IPS-11a (cell line): ENCODE measurements around the gene CCDC85A.
A peak's percentile ranks its signal among the peaks of the same experiment; 100 is the strongest.
"Not testable (repeated sequence)": the region's sequence is repeated elsewhere in the genome, so short reads cannot be mapped to it uniquely, and the experiment has no call there.

Source experiments
- H3K4me3 ChIP-seq: one replicate; pipeline ENCODE4 v1.5.1; 2013; ENCODE audit warnings: low read depth, low read length, control low read depth

Gene CCDC85A

DNA sequence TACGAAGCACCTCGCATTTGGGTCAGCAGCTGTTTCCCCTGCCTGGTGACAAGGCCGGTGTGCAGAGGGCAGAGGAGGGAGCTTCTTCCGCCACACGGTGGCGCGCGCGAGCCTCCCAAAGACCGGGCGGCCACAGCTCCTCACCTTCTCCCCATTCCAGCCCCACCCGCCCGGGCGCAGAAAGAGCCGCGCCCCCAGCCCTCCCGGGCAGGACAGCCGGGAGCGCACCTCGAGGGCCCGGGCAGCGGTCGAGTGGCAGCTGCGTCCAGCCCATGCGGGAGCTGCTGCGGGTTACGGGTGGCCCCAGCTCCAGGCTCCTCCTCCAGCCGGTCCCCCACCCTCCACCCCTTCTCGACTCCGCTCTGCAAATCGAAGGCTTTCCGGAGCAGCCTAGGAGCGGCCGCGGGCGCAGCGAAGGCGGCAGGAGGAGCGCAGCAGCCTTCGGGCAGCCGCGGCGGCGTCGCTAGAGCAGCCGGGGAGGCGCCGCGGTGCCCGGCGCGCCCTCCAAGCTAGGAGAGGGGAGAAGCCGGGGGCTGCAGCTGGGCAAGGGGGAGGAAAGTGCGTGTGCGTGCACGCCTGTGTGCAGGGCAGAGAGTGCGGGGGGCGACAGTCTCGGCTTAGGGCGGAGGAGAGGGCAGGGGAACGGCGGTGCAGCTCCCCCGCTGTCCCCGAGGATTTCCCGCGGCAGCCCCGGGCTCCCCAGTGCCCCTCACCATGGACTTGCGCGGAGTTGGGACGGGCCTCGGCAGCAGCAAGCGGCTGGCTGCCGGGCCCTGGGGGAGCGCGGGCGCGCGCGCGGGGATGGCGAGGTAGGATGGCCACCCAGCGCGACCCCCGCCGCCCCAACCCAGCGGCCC is at the start of gene CCDC85A:
Gene CCDC85A (plus strand): TSS at position 348 of the 857 bp plus-strand sequence. CDS start 635 bp downstream, outside the sequence.
- peak within 1 kb of the TSS; percentile 45 for H3K4me3 ChIP-seq

DNA sequence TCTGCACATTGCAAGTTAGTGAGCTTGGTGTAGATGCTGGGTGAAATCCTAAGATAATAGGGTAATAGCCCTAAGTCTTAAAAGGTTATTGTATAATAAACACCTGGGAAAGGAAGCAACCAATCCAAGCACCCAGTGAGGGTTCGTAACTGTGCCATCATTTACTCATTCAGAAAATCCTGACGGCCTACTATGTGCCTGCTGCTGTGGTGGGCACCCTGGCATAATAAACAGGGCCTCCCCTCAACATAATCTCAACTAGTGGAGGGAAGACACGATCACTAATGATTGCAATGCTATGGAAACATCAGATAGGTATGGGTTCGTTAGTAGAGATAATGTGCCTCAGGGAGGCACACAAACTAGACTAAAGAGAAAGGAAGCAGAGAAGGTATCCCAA is 48.9 kb upstream of the CCDC85A start:
- no peak overlapping the region for H3K4me3 ChIP-seq

DNA sequence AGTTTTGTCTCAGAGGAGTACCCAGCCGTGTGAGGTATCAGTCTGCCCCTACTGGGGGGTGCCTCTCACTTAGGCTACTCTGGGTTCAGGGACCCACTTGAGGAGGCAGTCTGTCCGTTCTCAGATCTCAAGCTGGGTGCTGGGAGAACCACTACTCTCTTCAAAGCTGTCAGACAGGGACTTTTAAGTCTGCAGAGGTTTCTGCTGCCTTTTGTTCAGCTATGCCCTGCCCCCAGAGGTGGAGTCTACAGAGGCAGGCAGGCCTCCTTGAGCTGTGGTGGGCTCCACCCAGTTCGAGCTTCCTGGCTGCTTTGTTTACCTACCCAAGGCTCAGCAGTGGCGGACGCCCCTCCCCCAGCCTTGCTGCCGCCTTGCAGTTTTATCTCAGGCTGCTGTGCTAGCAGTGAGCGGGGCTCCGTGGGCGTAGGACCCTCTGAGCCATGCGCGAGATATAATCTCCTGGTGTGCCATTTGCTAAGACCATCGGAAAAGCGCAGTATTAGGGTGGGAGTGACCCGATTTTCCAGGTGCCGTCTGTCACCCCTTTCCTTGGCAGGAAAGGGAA is 41.2 kb upstream of the CCDC85A start:
- not testable (repeated sequence) for H3K4me3 ChIP-seq

DNA sequence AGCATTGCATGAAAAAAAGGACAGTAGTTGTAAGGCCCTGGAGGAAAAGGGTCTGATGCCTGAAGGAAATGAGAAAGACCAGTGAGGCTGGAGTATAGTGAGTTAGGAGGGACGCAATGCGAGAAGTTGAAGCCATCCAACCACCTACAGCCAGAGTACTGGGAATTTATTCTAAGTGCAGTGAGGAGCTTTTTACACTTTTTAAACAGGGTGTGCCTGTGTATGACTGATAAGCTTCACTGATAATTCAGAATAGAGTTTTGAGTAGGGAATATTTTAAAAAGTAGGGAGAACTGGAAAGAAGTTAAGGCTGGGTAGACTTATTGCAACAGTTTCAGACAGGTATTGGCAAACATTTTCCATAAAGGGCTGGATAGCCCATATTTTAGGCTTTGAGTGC is 35.9 kb upstream of the CCDC85A start:
- H3K4me3 ChIP-seq = no peak overlapping the region

DNA sequence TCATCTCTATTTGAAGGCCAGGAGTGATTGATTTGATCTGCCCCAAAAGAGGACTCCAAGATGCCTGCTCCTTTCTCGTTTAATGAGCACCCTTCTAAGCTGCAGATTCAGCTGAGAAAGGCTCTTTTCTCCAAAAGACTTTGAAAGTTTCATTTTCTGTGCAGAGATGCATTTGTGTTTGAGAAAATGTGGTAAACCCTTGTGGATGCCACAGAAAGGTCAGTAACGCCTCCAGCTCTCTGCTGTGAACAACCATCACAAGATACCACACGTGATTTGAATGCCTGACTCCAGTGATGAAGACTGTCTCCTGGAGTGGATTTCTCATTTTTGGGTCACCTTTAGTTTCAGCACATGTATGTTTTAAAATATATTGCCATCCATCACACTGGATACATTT is 35.0 kb upstream of the CCDC85A start:
- H3K4me3 ChIP-seq = no peak overlapping the region

DNA sequence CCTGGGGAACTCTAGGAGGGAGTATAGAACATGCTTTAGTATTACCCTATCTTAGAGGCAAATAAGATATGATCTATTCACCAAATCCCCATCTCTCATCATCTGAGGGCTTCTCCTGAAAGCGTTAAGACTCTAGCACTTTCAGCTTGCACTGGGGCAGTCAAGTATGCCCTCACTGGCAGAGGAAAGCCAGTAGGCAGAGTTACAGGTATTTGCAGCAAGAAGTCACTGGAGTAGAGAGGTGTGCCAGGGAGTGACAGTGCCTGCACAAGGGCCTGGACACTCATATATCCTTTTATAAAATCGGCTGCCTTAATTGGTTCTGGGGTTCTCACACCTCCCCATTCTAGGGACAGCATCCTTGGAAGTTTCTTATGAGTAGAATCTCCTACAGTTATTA is 31.9 kb upstream of the CCDC85A start:
- H3K4me3 ChIP-seq = no peak overlapping the region

DNA sequence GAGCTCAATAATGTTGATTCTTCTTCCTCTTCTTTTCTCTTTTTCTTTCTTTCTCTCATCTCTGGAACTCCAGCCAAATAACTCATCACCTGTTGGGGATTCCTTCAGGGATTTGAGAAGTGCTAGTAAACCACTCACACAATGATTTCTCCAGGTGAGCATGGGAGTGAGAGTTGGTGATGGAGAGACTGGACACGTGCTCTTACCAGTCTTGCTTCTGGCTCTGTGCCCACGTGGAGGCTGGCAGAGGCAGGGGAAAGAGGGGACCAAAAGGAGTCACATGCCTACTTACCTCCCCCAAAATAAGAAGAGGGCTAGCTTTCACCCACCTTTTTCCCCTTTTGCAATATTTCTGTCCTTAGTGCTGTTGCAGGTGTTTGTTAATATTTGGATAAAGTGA is 28.6 kb upstream of the CCDC85A start:
- H3K4me3 ChIP-seq = no peak overlapping the region

DNA sequence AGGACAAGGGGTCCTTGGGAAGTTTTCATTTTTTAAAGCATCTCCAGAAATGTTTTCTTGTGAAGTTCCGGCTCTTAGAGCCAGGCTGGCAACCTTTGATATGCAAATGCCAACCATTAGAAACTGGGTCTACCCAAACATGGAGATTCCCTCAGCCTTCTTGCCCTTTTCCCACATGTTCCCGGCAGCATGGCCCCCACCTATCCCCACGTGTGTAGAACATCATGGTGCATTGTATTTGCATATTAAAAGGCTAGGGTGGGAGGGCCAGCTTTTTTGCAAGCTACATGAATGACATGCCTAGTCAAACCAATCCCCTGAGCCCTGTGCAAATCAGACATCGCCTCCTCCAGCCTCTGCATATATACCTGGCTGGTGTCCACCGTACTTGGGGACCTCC is 23.9 kb upstream of the CCDC85A start:
- not testable (repeated sequence) for H3K4me3 ChIP-seq

DNA sequence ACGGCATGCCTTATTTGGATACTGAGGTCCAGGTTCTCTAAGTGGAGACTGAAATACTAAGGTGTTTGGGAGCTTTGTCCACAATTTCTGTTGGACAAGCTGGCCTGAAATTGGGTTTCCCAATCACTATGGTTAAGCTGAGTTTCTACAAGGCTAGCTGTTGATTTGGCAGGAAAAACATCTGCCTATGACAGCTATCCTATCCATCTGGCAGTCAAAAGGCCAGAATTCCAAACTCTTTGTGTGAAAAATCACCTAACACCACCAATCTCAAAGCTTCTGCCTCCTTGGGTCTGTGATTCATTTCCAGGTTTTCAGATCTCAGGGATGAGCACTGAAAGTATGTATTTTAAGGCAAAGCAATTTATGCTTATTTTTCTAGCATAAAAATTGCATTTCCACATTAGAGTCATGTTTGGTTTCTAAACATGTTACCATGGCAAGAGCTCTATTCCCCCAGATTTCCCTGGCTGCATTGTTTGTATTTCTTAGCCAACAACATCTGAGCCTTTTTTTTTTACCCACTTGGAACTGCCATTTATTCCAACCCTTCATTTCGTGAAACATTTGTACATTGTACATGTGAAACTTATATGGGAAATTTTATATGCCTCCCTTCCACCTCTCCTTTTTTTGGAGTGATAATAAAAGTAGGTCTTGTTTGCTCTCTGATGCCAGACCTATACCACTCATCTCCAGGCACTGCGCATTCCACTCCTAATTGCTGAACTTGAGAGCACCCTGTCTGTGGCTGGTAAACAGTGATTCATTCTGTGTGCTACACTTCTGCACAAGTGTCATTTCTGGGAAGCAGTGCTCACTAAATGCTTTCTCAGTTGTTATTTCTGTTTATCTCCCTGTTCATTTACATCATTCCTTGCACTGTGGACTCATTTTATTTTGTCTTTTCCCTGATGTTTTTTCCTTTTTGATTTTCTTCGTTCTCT is 15.9 kb upstream of the CCDC85A start:
- H3K4me3 ChIP-seq = no peak overlapping the region

DNA sequence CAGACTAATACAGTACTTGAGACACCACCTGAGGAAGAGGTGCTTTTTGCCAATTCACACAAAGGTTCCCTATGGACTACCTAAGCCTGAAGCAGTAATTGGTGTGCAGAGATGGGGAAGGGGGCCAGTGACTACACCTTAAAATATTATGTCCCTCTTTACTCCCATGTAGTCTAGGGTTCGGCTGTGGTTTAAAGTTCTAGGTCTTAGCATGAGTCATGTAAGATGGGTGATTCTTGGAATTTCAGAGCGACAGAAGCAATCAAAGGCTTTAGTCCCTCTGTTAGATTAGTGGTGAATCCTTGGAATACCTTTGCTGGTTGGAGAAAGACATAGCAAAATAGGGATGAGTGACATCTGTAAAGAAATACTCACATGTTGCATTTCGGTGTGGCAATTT is 14.3 kb upstream of the CCDC85A start:
- no peak overlapping the region for H3K4me3 ChIP-seq

DNA sequence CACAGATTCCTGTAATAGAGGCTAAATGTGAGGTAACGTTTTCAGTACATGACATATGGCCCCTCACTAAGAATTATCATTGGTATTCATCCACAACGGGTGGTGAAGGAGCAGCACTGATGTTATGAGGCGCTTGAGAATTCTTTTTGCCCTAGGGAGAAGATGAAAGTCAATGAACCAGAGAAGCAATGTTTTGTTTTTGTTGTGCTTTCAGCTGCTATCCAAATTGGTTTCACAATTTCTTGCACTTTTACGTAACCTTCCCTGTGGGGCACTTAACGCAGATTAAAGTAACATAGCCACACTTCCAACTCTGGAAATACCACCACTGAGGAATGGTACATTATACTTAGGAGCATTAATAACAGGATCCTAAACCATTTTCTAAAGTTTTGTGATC is 13.3 kb upstream of the CCDC85A start:
- no peak overlapping the region for H3K4me3 ChIP-seq

DNA sequence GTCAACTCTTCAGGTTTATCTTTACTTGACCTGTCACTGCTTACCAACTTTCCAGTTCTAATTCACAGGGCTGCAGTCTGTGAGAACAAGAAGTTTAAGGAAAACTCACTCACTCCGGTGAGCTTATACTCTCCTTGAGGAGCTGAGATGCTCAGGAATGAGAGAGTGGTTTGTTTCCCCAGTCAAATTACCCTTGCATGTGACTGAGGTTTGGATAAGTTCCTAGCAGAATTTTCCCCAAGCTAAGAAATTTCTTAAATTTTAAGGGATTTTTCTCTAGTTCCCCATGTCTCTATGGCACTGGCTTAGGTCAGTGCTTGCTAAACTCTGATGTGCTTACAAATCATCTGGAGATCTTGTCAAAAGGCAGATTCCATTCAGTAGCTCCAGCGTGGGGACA is 12.8 kb upstream of the CCDC85A start:
- H3K4me3 ChIP-seq = no peak overlapping the region

DNA sequence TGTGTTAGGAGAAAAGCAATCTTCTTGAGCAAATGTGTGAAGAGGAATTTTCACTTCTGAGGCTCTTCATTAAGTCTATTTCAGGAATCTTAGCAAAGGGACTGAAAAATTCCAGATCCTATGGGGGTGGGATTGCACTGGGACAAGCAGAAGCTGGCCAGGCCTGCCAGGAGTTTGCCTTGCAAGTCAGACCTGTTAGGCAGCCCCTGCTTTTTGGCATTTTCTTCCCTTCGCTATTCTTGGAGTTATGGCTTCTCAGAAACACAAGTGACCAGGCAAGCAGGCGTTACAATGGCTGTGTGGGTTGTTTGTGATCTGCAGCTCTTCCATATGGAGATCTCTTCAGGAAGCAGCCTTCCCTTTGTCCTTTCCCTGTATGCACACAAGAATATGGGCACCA is 8.0 kb upstream of the CCDC85A start:
- no peak overlapping the region for H3K4me3 ChIP-seq

DNA sequence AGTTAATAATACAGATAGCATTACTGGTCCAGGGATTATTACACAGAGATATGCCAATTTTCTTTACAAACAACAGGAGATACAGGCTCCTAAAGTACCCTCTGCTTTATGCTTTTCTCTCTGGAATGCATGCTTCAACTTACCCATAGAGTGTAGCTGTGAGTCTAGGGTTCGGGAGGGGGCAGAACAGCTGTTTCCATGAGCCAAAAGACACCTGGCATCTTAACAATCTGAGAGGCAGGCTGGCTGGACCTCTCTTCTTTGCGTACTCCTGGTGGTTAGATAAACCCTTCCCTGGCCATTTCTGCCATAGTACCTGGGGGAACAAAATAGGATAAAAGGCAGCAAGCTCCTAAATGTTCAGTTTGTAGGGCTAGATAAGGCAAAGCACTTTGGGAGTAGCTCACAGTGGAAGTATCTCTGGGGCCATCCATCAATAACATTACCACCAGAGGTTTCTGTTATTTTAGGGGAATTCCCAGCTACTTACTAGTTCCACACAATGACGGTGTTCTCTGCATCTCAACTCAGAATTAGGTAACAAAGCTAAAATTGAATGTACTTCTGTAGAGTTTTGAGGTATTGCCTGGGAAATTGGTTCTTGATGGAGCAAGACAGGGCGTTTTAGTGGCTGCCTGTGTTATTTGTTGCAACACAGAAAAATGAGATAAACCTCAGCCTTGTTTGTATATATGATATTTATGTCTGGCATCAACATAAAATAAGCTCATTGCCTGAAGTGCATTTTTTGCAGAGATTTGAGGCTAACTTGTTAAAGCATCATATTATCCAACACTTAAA is 6.2 kb upstream of the CCDC85A start:
- no peak overlapping the region for H3K4me3 ChIP-seq

DNA sequence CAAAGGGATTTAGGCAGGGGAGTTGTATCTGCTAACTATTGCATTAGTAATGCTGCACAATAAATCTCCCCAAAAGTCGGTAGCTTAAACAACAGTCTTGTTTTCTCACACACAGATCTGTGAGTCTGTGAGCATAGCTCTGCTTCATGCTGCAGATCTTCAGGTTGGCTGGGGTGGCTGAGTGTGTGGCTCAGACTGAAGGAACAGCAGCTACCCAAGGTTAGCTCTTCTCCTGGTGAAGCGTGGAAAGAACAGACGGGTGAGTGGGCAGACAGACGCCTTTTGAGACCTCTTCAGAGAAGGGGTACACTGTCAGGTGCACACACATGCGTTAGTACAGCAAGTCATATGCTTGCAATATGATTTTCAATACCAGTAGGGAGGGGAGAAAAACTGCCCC is 3.9 kb upstream of the CCDC85A start:
- no peak overlapping the region for H3K4me3 ChIP-seq

DNA sequence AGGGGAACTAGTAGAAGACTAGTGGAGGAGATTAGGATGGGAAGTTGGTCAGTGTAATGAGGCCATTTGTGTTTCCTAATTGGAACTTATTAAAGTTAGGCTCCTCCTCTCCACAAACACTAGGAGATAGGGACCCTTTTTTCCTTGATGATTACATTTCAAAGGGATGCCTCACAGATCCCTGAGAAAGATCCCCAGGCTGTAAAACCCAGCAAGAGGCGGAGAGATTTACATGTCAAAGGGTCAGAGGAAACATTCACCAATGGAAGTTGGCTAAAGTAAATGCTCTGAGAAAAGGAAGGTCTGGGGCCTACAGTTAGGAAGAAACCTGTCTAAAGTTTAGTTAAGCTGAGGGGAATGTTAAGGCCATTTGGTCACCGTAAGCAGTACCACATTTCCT is 1.4 kb upstream of the CCDC85A start:
- H3K4me3 ChIP-seq = no peak overlapping the region

DNA sequence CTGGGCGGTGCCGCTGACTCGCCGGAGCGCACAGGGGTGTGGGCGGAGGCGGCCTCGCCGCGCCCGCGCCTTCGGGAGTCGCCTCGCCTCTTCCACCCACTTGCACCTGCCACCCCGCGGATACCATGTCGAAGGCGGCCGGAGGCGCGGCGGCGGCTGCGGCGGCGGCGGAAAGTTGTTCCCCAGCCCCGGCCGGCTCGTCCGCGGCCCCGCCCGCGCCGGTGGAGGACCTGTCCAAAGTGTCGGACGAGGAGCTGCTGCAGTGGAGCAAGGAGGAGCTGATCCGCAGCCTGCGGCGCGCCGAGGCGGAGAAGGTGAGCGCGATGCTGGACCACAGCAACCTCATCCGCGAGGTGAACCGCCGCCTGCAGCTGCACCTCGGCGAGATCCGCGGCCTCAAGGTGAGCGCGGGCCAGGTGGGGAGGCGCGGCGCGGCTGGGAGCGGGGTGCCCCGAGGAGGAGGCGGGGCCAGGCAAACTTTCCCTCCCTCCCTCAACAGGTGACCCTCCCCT is 766 bp downstream of the CCDC85A start:
- H3K4me3 ChIP-seq = peak overlapping the region; percentile 45

DNA sequence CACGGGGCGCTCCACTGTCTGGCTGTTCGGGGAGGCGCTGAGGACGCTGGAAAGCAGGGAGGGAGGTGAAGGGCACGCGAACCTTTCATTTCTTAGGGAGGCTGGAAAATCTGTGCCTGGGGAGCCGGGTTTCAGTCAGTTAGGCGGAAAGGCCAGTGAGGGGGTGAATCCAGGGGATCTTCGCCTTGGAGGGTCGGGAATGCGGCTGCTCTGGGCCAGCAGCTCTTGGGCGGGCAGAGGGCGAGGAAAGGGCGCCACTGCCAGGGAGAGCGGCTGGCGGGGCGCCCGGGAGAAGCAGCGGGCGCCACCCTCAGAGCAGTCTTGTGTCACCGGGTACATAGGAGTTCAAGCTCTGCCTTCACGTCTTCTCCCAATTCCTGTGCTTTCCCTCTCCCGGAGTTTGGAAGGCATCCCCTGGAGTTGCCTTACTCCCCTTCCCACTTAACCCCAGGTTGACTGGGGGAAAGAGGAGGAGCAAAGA is 1.4 kb downstream of the CCDC85A start:
- peak overlapping the region; percentile 40 for H3K4me3 ChIP-seq

DNA sequence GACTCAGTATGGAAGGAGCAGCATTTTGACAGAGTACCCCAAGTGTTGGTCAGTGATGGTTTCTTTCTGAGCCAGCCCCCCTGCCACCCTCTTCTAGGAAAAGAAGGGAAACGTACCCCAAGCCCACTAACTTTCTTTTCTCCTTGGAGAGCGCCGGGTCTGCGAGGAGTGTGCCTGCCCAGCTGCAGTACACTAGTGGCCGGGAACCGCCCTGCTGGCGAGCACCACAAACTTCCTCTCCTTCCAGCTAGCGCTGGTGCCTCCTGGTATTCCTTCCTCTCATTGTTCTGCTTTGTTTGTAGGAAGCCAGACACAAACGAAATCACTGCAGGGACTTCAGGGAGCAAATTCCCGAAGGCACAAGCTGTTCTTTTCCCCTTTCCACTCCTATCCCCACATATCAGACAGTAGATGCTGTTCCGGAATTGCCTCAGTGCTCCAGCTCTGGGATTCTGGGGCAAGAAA is 1.8 kb downstream of the CCDC85A start:
- peak overlapping the region; percentile 40 for H3K4me3 ChIP-seq

DNA sequence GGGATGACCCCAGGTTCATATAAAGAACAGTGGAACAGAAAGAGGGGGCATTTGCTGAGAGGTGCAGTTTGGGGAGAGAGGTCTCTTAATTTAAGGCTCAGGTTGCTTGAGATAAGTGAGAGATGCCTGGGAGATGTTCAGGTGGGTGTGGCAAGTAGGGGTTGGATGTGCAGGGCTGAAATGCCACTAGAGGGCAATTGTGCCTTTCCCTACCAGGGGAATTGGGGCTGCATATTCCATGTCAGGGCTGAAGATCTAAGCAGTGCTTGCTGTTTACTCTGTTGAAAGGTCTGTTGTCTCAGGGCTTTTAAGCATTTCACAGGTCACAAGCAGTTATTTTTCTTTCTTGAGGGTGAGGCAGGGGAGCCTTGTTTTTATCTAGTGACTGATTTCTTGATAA is 7.8 kb downstream of the CCDC85A start:
- no peak overlapping the region for H3K4me3 ChIP-seq
